Stimulated activated naive CD8-positive, alpha-beta T cell treated with anti-CD3 and anti-CD28 coated beads, Interleukin-15, amount 100 ng/mL, for 72 hours (primary cell): ENCODE measurements around the gene PSMB10.
"Not testable (repeated sequence)": the region's sequence is repeated elsewhere in the genome, so short reads cannot be mapped to it uniquely, and the experiment has no call there.

Source experiments
- ATAC-seq: fragments of 150-1000 bp; cut with Tn5 transposase; 2 replicates; pipeline ENCODE4 v1.10.0; 2021; ENCODE audit warnings: mild to moderate bottlenecking, moderate library complexity
- DNase-seq, 2 donors: peaks; one replicate each; pipeline ENCODE4 v3.0.0; 2021 to 2022
- H3K27ac Mint-ChIP-seq, 2 donors: one replicate each; pipeline ENCODE4 v1.8.0; 2022; ENCODE audit warnings: mild to moderate bottlenecking in 2 of 2, mixed read lengths in 2 of 2, moderate library complexity in 2 of 2
- H3K27me3 Mint-ChIP-seq: one replicate; pipeline ENCODE4 v1.8.0; 2022; ENCODE audit warnings: mixed read lengths
- H3K4me1 Mint-ChIP-seq: one replicate; pipeline ENCODE4 v1.8.0; 2022; ENCODE audit warnings: mild to moderate bottlenecking, mixed read lengths
- H3K4me3 Mint-ChIP-seq, 2 donors: one replicate each; pipeline ENCODE4 v1.8.0; 2022; ENCODE audit warnings: mild to moderate bottlenecking in 2 of 2, mixed read lengths in 2 of 2, moderate library complexity in 1 of 2
- H3K9me3 Mint-ChIP-seq, 2 donors: one replicate each; pipeline ENCODE4 v1.8.0; 2022; ENCODE audit warnings: mixed read lengths in 2 of 2

PSMB10 gene

DNA sequence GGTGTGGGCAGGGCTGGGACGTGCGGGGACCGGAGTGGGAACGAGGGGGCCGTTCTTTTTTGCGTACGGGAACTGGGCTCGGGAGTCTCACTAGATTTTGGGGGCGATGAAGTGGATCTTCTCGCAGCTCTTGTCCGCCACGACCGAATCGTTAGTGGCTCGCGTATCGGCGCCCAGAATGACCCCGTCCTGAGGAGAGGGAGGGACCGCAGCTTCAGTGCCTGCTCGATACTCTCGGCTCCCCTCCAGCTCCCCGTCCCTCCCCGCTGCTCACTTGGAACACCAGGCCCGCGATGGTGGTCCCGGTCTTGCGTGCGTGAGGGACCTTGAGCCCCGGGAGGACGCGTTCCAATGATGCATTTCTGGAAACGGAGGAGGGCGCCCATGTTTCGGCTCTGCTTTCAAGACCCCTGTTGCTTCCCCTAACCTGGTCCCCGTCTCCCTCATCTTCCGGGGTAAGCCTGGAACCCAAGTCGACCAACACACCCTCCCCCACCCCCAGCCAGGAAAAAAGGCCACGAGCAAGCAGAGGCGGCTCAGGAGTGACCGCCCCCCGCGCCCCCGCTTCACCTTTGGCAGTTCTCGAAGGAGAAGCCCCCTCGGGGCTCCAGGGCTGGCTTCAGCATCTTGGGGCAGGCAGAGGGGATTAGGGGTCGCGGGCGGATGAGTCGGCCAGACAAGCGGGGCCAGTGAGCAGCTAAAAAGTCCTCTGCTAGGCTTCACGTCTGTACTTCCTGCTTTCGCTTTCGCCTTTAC, at the start of gene PSMB10:
Gene PSMB10 (minus strand): TSS at position 727 of the 756 bp plus-strand sequence. CDS start 101 bp downstream, at position 626.
- Mint-ChIP-seq H3K4me1 (peaks cover 59% of the 10 kb centered on the region), H3K9me3 (no peaks in the 10 kb centered on the region), H3K27me3 (no peaks in the 10 kb centered on the region), H3K4me3 (peak within 1 kb of the TSS; percentile 98 to 99), H3K27ac (peak within 1 kb of the TSS; percentile 97 to 99)
- DNase-seq: peak in 1 of 2 donors; percentile 76
- ATAC-seq: peak; percentile 33

DNA sequence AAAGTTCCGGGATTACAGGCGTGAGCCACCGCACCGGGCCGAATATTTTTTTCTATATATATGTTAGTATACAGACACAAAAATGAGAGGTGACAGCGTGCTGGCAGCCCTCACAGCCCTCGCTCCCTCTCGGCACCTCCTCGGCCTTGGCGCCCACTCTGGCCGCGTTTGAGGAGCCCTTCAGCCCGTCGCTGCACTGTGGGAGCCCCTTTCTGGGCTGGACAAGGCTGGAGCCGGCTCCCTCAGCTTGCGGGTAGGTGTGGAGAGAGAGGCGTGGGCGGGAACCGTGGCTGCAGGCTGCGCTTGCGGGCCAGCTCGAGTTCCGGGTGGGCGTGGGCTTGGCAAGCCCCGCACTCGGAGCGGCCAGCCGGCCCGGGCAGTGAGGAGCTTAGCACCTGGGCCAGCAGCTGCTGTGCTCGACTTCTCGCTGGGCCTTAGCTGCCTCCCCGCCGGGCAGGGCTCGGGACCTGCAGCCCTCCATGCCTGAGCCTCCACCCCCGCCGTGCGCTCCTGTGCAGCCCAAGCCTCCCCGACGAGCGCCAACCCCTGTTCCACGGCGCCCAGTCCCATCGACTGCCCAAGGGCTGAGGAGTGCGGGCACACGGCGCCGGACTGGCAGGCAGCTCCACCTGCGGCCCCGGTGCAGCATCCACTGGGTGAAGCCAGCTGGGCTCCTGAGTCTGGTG, 45.5 kb upstream of the PSMB10 start:
- no peak overlapping the region for H3K4me3 Mint-ChIP-seq
- peaks cover 29% of the 10 kb centered on the region for H3K4me1 Mint-ChIP-seq
- ATAC-seq (no peak), DNase-seq (no peak)
- no peaks in the 10 kb centered on the region for H3K27me3 Mint-ChIP-seq
- H3K27ac Mint-ChIP-seq: no peak overlapping the region
- H3K9me3 Mint-ChIP-seq: no peaks in the 10 kb centered on the region

DNA sequence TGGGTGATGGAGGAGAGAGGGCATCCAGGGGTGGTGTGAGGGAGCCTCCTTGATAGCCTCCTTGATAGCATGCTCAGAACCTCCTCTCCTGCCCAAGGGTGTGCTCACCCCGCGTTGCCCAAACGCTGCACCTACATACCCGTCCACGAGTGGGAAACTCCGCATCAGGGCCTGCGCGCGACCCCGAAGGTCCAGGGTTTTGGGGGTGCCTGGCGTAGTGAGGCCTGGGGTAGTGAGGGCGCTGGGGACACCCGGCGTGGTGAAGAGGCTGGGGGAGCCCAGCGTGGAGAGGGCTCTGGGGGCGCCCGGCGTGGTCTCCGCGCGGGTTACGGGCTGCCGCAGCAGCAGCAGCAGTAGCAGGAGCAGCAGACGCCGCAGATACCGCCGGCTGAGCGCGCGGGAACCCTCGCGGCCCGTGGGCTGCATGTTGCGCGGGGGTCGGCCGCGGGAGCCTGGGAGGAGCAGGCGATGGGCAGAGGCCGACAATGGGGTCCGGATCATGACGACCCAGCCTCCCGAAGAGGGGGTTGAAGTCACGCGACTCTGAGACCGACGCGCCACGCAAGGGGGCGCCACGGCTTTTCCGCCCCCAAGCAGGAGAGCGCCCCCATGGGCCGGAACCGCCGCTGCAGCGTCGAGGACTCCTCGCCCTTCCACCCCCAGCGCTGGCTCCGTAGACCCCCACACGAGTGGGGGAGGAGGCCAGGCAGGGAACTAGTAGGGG, 43.5 kb upstream of the PSMB10 start, which contains the start of gene DPEP3:
Gene DPEP3 (minus strand): TSS at position 545 of the 724 bp plus-strand sequence. CDS start 119 bp downstream, at position 426.
- ATAC-seq (no peak), DNase-seq (no peak)
- Mint-ChIP-seq H3K27ac (no peak within 1 kb of the TSS), H3K4me3 (no peak within 1 kb of the TSS), H3K4me1 (peaks cover 37% of the 10 kb centered on the region), H3K27me3 (no peaks in the 10 kb centered on the region), H3K9me3 (no peaks in the 10 kb centered on the region)

DNA sequence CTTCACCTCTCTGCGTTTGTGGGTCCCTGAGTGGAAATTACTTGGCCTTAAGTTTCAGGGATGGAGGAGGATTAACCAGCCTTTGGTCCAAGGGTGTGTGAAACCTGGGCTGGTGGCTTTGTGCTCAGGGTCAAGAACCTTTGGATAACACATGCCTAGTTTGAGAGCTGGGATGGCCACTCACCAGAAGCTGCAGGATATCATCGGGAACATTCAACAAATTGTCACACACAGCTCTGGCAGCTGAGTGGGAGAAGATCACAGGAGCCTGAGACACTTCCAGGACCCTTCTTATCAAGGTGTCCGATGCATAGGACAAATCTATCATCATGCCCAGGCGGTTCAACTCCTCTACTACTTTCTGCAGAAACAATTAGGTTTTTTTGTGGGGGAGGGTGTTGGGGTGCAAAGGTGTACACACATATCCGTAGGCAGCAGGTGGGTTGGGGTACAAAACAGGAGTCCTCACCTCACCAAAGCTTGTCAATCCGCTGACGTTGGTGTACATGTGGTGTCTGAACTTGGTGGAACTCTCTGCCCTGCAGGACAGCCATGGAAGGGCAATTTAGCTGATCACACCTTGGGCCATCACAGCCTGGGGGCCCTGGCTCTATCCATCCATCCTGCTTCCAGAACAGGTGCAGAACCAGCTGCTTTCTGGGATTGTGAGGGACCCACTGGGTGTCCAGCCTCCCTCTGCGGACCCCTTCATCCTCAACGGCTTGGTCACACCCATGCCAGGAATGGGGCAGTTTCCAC, 41.0 kb upstream of the PSMB10 start:
- H3K9me3 Mint-ChIP-seq: no peaks in the 10 kb centered on the region
- no peak overlapping the region for H3K27ac Mint-ChIP-seq
- ATAC-seq (no peak), DNase-seq (no peak)
- H3K27me3 Mint-ChIP-seq: no peaks in the 10 kb centered on the region
- H3K4me3 Mint-ChIP-seq: no peak overlapping the region
- peaks cover 18% of the 10 kb centered on the region for H3K4me1 Mint-ChIP-seq

DNA sequence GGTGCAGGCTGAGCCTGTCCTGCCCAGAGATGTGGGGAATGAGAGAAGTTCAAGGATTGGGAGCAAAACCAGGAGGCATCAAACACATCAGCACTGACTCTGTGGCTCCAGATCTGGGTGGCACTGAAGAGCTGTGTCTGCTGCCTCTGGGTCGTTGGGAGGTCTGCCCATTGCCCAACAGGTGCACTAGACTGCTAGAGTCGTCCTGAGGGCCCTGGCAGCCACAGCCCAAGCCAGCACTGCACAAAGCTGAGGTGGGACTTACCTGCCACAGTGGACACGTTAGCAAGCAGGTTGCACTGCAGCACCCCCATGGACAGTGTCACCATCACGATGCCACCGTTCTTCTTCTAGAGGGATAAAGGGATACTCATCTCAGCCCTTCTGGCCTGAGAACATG, 40.4 kb upstream of the PSMB10 start:
- ATAC-seq (peak; percentile 23), DNase-seq (no peak)
- Mint-ChIP-seq H3K4me3 (no peak overlapping the region), H3K4me1 (peaks cover 15% of the 10 kb centered on the region), H3K27ac (no peak overlapping the region), H3K27me3 (no peaks in the 10 kb centered on the region), H3K9me3 (no peaks in the 10 kb centered on the region)

DNA sequence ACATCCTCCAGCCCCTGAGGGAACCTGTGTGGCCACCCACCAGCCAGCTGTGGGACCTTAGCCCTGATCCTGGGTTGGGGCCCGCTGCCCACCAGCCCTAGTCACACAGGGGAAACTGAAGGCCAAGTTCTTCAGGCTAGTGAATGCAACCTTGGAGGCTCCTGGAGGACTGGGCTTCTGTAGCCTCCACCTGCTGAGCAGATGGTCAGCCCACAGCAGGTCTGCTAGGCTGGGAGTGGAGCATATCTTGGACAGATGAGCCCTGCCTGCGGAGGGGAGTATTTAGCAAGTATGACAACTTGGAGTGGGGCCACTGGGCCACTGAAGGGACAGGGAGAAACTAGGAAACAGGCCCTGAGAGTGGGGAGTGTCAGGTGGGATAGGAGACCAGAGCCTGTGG, 39.6 kb upstream of the PSMB10 start:
- Mint-ChIP-seq H3K4me1 (peaks cover 15% of the 10 kb centered on the region), H3K27ac (peak overlapping the region in 1 of 2 donors; percentile 50), H3K4me3 (no peak overlapping the region), H3K9me3 (no peaks in the 10 kb centered on the region), H3K27me3 (no peaks in the 10 kb centered on the region)
- ATAC-seq: no peak
- DNase-seq: no peak

DNA sequence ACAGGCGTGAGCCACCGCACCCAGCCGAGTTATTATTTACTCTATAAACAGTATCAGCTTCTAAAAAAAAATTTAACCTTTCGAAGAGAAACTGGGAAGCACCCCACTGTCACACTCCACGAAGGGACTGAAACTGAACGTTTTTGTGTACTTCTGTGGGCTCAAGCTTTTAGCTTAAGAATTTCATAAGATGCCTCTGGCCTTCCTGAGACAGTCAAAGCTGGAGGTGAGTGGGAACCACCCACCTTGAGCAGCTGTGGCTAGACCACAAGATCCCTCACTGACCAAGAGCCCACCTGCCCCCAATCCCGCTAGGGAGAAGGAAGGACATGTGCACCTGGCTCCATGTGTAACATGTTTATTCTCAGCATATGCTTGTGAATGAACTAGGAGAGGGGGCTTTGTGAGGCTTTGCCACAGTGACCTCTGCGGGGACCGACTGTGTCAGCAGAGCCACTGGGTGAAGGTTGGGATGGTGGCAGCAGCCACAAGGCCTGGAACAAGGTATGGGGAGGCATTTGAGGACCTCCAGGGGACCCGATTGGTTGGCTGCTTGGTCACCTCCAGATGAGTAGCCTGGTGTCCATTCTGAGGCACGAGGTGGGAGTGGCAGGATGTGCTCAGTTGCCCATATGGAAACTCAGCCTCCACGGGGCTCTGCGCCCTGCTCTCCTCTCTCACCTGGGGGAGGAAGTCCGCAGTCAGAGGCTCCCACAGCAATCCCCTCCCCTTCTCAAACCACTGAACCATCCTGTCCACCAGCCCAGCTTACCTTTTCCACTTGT, 38.9 kb upstream of the PSMB10 start:
- peak overlapping the region in 1 of 2 donors; percentile 50 for H3K27ac Mint-ChIP-seq
- H3K4me3 Mint-ChIP-seq: no peak overlapping the region
- peaks cover 15% of the 10 kb centered on the region for H3K4me1 Mint-ChIP-seq
- H3K27me3 Mint-ChIP-seq: no peaks in the 10 kb centered on the region
- H3K9me3 Mint-ChIP-seq: no peaks in the 10 kb centered on the region
- DNase-seq: no peak
- ATAC-seq: no peak

DNA sequence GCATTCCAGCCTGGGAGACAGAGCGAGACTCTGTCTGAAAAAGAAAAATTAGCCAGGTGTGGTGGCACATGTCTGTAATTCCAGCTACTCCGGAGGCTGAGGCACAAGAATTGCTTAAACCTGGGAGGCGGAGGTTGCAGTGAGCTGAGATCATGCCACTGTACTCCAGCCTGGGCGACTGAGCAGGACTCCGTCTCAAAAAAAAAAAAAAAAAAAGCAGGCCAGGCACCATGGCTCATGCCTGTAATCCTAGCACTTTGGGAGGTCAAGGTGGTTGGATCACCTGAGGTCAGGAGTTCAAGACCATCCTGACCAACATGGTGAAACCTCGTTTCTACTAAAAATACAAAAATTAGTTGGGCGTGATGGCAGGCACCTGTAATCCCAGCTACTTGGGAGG, 35.6 kb upstream of the PSMB10 start:
- not testable (repeated sequence) for DNase-seq, H3K4me3 Mint-ChIP-seq, H3K27ac Mint-ChIP-seq, ATAC-seq, H3K9me3 Mint-ChIP-seq, H3K27me3 Mint-ChIP-seq
- peaks cover 30% of the 10 kb centered on the region for H3K4me1 Mint-ChIP-seq

DNA sequence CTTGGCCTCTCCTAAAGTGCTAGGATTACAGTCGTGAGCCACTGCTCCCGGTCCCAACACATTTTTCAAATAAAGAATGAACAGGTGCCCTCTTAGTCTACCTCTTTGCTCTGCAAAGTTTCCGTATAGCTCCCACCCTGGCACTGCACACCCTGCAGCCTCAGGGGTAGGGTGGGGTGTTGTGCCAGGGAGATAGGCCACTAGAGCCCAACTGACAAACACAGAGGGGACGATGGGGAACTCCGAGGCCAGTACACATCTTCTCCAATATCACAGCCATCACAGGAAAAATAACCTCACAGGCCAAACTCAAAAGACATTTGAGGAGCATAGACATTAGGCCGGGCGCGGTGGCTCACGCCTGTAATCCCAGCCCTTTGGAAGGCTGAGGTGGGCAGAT, 34.5 kb upstream of the PSMB10 start:
- no peak for ATAC-seq
- Mint-ChIP-seq H3K27me3 (no peaks in the 10 kb centered on the region), H3K9me3 (no peaks in the 10 kb centered on the region), H3K27ac (peak overlapping the region in 1 of 2 donors; percentile 30), H3K4me1 (peaks cover 41% of the 10 kb centered on the region), H3K4me3 (no peak overlapping the region)
- DNase-seq: no peak

DNA sequence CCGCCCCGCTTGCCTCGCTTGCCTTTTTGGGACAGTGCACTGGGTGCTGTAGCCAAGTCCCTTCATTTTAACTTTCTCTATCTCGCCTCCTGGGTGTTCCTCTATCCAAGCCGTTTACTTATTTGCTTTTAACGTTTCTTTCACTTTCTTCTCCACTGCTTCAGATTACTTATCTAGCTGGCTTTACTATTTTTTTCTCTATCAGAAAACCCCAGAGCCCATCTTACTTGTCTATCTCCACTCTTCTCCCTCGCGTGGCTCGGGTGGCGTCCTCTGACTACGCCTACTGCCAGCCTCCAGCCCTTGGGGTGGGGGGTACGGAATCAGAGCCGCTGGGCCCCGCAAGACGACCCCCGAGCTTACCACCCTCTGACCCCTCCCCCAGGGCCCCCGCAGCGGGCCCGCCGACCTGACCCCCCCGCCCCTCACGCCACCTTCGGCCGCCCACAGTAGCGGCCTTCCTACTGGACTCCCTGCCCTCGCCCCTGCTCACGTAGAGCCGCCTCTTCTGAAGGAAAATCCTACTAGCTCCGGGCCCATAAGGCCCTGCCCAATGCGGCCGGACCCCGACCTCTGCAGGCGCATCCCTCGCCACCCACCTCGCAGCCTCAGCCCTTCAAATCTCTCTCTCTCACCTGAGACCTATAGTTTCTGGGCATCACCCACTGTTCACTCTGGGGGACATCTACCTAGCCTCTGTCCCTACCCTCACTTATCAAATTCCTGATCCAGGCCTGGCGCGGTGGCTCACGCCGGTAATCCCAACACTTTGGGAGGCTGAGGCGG, 32.8 kb upstream of the PSMB10 start:
- Mint-ChIP-seq H3K4me3 (peak overlapping the region; percentile 99), H3K27me3 (no peaks in the 10 kb centered on the region), H3K4me1 (peaks cover 34% of the 10 kb centered on the region), H3K27ac (peak overlapping the region; percentile 86 to 97), H3K9me3 (no peaks in the 10 kb centered on the region)
- ATAC-seq: no peak
- no peak for DNase-seq

DNA sequence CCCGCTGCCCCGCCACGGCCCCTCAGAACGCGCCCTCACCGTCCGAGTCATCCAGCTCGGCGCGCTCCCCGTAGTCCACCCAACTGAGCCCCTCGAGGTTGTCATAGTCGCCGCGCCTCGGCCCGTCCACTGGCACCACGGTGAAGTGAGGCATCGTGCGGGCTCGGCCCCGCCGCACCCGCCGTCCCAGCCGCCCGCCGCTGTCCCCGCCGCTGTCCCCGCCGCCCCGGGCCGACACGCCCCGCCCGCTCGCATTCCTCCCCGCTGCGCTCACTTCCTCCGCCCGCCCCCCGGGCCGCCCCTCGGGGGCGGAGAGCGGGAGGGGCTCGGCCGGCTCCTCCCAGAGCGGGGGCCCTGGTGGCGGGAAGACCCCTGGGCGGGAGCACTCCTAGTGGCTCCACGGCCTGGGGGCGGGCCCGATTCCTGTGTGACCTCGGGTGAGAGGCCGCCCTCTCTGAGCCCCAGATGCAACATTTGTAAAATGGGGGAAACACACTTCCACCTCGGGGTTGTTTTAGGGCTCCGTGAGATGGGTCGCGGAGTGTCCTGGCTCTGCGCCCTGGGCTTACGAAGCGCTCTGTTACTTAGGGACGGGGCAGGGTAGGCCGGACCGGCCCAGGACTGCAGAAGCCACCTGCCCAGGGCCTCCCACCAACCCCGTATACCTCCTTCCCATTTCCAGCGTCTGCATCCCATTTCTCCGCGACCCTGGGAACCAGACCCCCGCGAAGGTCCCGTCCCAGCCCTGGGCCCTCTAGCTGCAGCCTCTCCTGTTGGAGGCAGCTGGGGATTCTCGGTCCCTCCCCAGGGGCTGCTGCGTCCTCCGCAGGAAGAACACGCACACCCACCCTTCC, 32.0 kb upstream of the PSMB10 start, which contains the start of gene SLC12A4:
Gene SLC12A4 (minus strand): TSS at position 238 of the 854 bp plus-strand sequence. CDS start 84 bp downstream, at position 154.
- ATAC-seq (peak; percentile 94), DNase-seq (peak; percentile 93 to 95)
- H3K27me3 Mint-ChIP-seq: no peaks in the 10 kb centered on the region
- H3K9me3 Mint-ChIP-seq: no peaks in the 10 kb centered on the region
- H3K4me3 Mint-ChIP-seq: peak within 1 kb of the TSS; percentile 99
- peak within 1 kb of the TSS; percentile 97 to 98 for H3K27ac Mint-ChIP-seq
- peaks cover 37% of the 10 kb centered on the region for H3K4me1 Mint-ChIP-seq

DNA sequence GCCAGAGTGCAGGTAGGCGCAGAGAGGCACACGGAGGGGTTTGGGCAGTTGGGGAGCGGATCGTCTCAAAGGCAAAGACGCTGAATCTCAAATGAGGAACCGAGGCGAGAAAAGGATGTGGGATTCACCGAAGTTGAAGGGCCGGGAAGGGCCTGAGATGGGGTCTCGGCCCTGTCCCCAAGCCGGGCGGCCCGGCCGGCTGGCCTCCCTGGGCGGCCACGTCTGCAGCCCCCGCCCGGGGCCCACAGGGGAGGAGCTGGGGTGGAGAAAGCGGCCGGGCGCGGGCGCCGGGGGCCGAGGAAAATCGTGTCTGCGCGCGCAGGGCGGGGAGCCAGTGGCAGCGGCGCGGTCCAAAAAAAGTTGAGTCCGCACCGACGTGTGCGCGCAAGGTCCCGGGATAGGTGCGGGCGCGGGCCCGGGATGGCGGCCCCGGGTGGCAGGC, 31.3 kb upstream of the PSMB10 start:
- H3K27me3 Mint-ChIP-seq: no peaks in the 10 kb centered on the region
- H3K4me3 Mint-ChIP-seq: peak overlapping the region; percentile 99
- ATAC-seq (peak; percentile 19), DNase-seq (peak; percentile 25 to 37)
- no peaks in the 10 kb centered on the region for H3K9me3 Mint-ChIP-seq
- H3K4me1 Mint-ChIP-seq: peaks cover 35% of the 10 kb centered on the region
- H3K27ac Mint-ChIP-seq: peak overlapping the region; percentile 97 to 98
